ENCODE measurements around the gene CASP10. TPM values are rescaled to one million over a fixed set of nuclear protein-coding genes. Genes with fewer than 3 reads are reported as not detected.
"Not testable (repeated sequence)": the region's sequence is repeated elsewhere in the genome, so short reads cannot be mapped to it uniquely, and the experiment has no call there.

CASP10 gene
- total and polyA plus RNA-seq, 2 of the 8 experiments (the other 6 are each of a cell fraction or from before 2014, with no cell fraction given) = 2.3 to 4.0 TPM

DNA sequence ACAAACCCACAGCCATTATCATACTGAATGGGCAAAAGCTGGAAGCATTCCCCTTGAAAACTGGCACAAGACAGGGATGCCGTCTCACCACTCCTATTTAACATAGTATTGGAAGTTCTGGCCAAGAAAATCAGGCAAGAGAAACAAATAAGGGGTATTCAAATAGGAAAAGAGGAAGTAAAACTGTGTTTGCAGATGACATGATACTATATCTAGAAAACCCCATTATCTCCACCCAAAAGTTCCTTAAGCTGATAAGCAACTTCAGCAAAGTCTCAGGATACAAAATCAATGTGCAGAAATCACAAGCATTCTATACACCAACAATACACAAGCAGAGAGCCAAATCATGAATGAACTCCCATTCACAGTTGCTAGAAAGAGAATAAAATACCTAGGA, 14.4 kb upstream of the CASP10 start:
- H3K14ac ChIP-seq (ENCODE audit: insufficient read length); H3K4me1 ChIP-seq (replicated peaks in 1 of 4; ENCODE audit: control insufficient read depth in 3 of 4, insufficient read depth in 4 of 4, low read length in 3 of 4); H3K27me3 ChIP-seq (replicated peaks in 1 of 4; ENCODE audit: control insufficient read depth in 3 of 4, extremely low read depth in 1 of 4, insufficient read depth in 3 of 4, low read length in 3 of 4); H2BK15ac ChIP-seq (ENCODE audit: low read length); H2AK5ac ChIP-seq (ENCODE audit: low read depth, low read length); H3K79me2 ChIP-seq (ENCODE audit: control insufficient read depth in 1 of 2, insufficient read depth in 2 of 2, low read length in 2 of 2); H2AFZ ChIP-seq (ENCODE audit: low read length); H3K56ac ChIP-seq (replicated peaks; ENCODE audit: insufficient read length, low read depth, low read length); H3K4me3 ChIP-seq (ENCODE audit: extremely low read depth in 1 of 4, insufficient read depth in 2 of 4, low read depth in 3 of 4, low read length in 4 of 4); H3K36me3 ChIP-seq (ENCODE audit: control insufficient read depth in 2 of 4, insufficient read depth in 4 of 4, low read length in 3 of 4); H2BK20ac ChIP-seq (ENCODE audit: low read length); H3K23me2 ChIP-seq (ENCODE audit: low read depth, low read length); DNase-seq (ENCODE audit: low read depth in 1 of 2, low spot score in 2 of 2); H2BK12ac ChIP-seq (ENCODE audit: low read depth, low read length); H4K5ac ChIP-seq (ENCODE audit: insufficient read length, low read depth, low read length); POLR2A ChIA-PET (ENCODE audit: partially characterized antibody); H3K18ac ChIP-seq (ENCODE audit: extremely low read depth, low read length); H3K9ac ChIP-seq (replicated peaks in 1 of 4; ENCODE audit: extremely low read depth in 1 of 4, low read depth in 3 of 4, low read length in 3 of 4); H3K27ac ChIP-seq (ENCODE audit: low read depth, low read length); H2BK120ac ChIP-seq (replicated peaks; ENCODE audit: low read depth, low read length); H2BK5ac ChIP-seq (ENCODE audit: low read depth, low read length); H3K79me1 ChIP-seq (ENCODE audit: low read depth, low read length); H3K23ac ChIP-seq (ENCODE audit: insufficient read length); FAIRE-seq; H4K8ac ChIP-seq (ENCODE audit: extremely low read depth, insufficient read depth, low read length); H4K20me1 ChIP-seq (replicated peaks in 1 of 2; ENCODE audit: control insufficient read depth in 1 of 2, insufficient read depth in 2 of 2, low read length in 2 of 2); H4K91ac ChIP-seq (replicated peaks; ENCODE audit: insufficient read length, low read length); H3K4ac ChIP-seq (replicated peaks; ENCODE audit: insufficient read length, low read depth, low read length); H3K4me2 ChIP-seq (ENCODE audit: insufficient read depth in 1 of 2, low read depth in 2 of 2, low read length in 2 of 2): not testable (repeated sequence)
- 94% methylated on average over 1 of the region's 1 CpG; no CpG with 5 or more reads in 1 of the 2 experiments for WGBS, 2 experiments (ENCODE audit: extremely low coverage in 1 of 2, insufficient coverage in 1 of 2, insufficient read length in 1 of 2, insufficient replicate concordance in 2 of 2, low coverage in 1 of 2, low lambda C conversion rate in 2 of 2, missing lambda C conversion rate in 1 of 2)
- peaks cover 0 to 14% of the 10 kb centered on the region in 2 experiments; a peak in 2 of 4 replicates for H3K9me3 ChIP-seq (ENCODE audit: insufficient read depth in 2 of 2, low read depth in 1 of 2, low read length in 1 of 2)
- CTCF ChIA-PET (ENCODE audit: partially characterized antibody) = interaction anchor here (0.7 to 1.9 kb wide), 4 partner anchors 10 to 64 kb away, joined by 3 to 10 read pairs (median 4); no protein-coding TSS in a partner anchor

Data from H1 (cell line).